NK-92 (cell line): ENCODE measurements around the gene CAAP1.
"Not testable (repeated sequence)": the region's sequence is repeated elsewhere in the genome, so short reads cannot be mapped to it uniquely, and the experiment has no call there.

Experiments
- DNase-seq: peaks from one replicate; lab custom pipeline; 2025; ENCODE audit not compliant: unreplicated experiment; lab: John Stamatoyannopoulos, UW

CAAP1 gene, protein sequence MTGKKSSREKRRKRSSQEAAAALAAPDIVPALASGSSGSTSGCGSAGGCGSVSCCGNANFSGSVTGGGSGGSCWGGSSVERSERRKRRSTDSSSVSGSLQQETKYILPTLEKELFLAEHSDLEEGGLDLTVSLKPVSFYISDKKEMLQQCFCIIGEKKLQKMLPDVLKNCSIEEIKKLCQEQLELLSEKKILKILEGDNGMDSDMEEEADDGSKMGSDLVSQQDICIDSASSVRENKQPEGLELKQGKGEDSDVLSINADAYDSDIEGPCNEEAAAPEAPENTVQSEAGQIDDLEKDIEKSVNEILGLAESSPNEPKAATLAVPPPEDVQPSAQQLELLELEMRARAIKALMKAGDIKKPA

DNA sequence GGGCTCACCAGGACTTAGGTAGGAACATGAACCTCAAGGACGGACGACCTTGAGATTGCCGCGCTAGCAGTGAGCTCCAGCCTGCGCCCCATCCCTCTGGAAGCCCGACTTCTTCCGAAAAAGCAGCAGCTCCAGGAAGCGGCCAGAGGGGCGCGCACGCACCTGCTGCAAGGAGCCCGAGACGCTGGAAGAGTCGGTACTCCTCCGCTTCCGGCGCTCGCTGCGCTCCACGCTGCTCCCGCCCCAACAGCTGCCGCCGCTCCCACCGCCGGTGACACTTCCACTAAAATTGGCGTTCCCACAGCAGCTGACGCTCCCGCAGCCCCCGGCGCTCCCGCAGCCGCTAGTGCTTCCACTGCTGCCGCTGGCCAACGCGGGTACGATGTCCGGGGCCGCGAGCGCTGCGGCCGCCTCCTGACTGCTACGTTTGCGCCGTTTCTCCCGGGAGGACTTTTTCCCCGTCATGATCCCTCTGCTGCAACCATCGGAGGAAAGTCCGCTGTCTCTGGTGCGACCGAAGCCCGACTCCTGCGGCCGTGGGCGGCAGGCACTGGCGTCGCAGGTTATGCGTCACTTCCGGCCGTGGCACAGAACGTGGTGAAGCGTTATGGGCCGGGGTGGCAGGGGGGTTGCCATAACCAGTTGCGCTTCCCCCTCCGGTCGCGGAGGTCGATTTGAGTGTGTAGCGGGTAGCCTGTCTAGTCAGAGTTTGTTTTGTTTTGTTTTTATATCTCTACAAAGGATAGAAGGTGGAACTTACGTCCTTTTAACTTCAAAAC, at the start of gene CAAP1:
Gene CAAP1 (minus strand): TSS at position 552 of the 779 bp plus-strand sequence. CDS start 87 bp downstream, at position 465.
- DNase-seq, result peak; percentile 37

DNA sequence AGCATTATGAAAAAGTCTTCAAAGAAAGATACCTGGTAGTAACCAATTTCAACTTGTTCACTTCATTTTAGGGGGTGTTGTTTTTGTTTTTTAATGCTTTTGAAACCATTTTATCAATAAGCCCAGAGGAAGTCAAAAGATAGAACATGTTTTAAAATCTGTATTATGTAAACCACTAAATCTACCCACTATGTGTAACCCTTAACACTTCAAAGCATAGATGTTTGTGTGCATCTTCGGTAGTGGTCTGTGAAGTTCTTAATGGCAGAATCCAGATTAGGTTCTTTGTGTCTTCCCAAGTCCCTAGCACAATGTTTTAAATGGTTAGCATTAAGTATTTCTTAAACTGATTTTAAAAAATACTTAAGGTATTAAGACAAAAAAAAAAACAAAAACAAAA, 48.2 kb upstream of the CAAP1 start:
- no peak for DNase-seq

GRCh38 chr9:26939955-26940711, 47.5 kb upstream of the CAAP1 start:
- DNase-seq, result no peak

GRCh38 chr9:26937816-26938371, 45.3 kb upstream of the CAAP1 start:
- no peak for DNase-seq

GRCh38 chr9:26935847-26936246, 43.2 kb upstream of the CAAP1 start:
- no peak for DNase-seq

- no peak for DNase-seq
Measured at GRCh38 chr9:26928902-26929495, 36.4 kb upstream of the CAAP1 start.

DNA sequence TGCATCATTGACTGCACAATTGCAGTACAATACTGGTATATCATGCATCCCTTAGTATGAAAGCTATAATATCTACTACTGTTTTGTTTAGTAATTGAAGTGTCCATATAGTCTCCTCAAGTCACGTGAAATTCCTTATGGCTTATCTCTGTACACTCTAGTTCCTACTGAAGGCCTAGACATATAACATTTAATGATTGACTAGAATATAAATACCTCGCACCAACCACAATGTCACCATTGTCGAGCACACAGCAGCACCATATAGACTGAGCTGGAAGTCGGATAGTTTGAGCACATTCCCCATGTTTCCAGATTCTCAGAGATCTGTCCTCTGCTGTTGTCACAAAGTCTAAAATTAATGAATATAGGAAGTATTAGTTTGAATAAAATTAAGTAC, 33.0 kb upstream of the CAAP1 start:
- DNase-seq, result no peak

GRCh38 chr9:26919698-26920097, 27.1 kb upstream of the CAAP1 start:
- no peak for DNase-seq

DNA sequence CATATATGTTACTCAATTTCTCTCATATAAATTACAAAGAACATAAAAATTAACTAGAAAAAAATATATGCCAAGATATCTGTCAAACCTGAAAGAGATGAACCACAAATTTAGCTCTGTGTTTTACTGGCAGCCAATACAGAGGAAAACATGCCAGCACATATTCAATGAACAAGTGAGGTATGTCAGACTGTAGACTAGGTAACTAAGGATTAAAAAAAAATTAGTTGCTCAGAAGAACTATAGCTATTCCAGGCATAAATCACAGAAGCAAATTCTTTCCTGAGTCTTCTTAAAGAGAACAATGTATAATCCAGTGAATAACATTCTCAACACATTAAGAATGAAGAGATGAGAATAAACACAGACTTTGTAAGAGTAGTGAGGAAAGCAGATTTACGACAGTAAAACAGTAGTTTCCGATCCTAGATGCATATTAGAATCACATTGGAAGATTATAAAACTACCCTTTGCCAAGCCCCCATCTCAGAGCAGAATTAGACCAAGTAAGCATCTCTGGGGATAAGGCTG, 20.6 kb upstream of the CAAP1 start:
- DNase-seq, result no peak

GRCh38 chr9:26904671-26905070, 12.1 kb upstream of the CAAP1 start:
- DNase-seq, result no peak

- no peak for DNase-seq
Measured at GRCh38 chr9:26904070-26904469, 11.5 kb upstream of the CAAP1 start.

DNA sequence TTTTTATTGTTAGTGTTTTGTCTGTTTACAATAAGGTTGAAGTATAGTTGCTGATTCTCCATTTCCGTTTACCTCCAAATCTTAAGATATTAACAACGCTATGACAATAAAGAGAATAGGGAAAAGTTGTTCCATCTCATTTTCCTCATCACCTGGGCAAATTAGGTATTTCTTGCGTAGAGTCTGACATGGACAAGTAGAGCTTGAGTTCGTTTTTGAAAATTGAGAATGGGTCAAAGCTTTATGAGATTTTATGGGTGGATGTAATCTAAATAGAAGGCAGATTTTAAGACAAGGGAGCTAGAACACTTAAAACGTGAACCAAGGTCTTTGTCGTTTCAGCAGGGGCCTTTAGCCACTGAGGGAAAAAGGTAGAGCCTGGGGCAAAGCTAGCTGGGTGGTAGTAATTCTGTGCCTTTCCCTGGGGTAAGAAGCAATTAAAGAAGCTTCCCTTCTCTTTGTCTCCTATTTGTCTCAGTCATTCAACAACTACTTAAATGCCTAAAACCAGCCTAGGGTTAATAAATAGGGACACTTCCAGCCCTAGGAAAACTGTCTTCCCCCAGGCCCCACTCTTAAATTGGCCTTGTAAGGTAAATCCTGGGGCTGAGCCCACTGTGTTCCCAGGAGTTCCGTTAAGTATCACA, 551 bp upstream of the CAAP1 start:
- no peak for DNase-seq

- no peak for DNase-seq
Measured at GRCh38 chr9:26891726-26892125, 876 bp downstream of the CAAP1 start.

GRCh38 chr9:26888271-26888670, 4.3 kb downstream of the CAAP1 start:
- DNase-seq, result no peak

GRCh38 chr9:26882154-26882553, 10.4 kb downstream of the CAAP1 start:
- no peak for DNase-seq

DNA sequence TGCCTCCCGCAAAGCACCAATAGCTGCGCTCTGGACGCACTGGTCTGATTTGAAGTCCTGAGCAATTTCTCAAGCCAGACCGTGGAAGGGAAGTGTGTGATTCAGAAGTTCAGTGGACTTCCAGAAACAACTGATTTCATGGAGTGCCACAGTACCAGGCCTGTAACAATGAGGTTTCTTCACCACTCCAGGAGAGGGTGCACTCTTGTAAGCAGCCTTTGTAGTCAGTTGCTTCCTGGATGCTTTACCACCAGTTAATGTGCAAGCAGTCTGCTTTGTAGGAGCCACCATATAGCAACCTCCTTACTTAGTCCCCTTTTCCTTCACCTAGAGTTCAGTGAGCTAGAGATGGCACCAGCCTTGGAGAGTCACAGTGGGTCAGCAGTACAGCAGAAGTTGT, 12.3 kb downstream of the CAAP1 start:
- no peak for DNase-seq

GRCh38 chr9:26875155-26875554, 17.4 kb downstream of the CAAP1 start:
- DNase-seq, result not testable (repeated sequence)

DNA sequence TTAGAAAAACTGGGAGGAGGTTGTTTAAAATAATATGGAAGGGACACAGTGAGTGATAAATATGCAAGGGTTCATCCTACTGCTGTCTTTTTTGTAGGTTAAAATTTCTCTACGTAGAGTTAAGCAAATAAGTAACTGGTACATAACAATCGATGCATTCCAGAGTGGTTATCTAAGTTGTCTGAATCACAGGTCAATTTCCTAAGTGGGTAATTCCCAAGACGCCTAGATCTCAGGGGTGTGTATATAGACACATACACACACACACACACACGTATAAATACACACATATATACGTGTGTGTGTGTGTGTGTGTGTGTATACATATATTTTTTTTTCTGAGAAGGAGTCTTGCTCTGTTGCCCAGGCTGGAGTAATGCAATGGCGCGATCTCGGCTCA, 22.3 kb downstream of the CAAP1 start:
- no peak for DNase-seq

GRCh38 chr9:26863074-26863473, 29.5 kb downstream of the CAAP1 start:
- no peak for DNase-seq

- no peak for DNase-seq
Measured at GRCh38 chr9:26856413-26857032, 36.1 kb downstream of the CAAP1 start.
